HCT116 (cell line): ENCODE data around the gene UBE3B. TPM values are rescaled to one million over a fixed set of nuclear protein-coding genes. Genes with fewer than 3 reads are reported as not detected.

Experiments
- ATAC-seq: fragments of 200-7000 bp; cut with Tn5 transposase; 2 replicates; pipeline ENCODE4 v1.9.1; 2020; ENCODE audit warnings: mild to moderate bottlenecking, moderate library complexity
- BruUV-seq: library from RNA; stranded (reverse); fragments of 400-500 nt; replicated peaks from 2 replicates; lab custom pipeline; 2021; lab: Mats Ljungman, UMichigan
- CTCF ChIA-PET: fragments of 300-600 bp; sonication (Branson Sonifier 250); formaldehyde crosslinking; loops from one replicate; lab custom pipeline; 2021; ENCODE audit warnings: antibody characterized with exemption; lab: Charles Lee
- POLR2A ChIA-PET: fragments of 300-600, 350-600 bp; sonication (Branson Sonifier 250); formaldehyde crosslinking; loops from one replicate; lab custom pipeline; 2021; ENCODE audit warnings: antibody characterized with exemption; lab: Charles Lee
- RAD21 ChIA-PET, 2 experiments: fragments of 300-600 bp; sonication (Branson Sonifier 250); formaldehyde crosslinking; loops; one replicate each; lab custom pipeline; 2023; ENCODE audit warnings: low total read pairs in 2 of 2; ENCODE audit not compliant: uncharacterized antibody in 2 of 2, unreplicated experiment in 2 of 2, low non-redundant PET in 1 of 2; lab: Charles Lee
- DNase-seq: peaks from one replicate; pipeline ENCODE4 v3.0.0-alpha.2; 2010; ENCODE audit warnings: low read depth, low spot score
- H2AFZ ChIP-seq: fragments of 200-600 bp; shearing (Covaris generic), sonication (generic); 2 replicates; pipeline ENCODE4 v1.6.1; 2017; ENCODE audit warnings: low read depth, mixed run types, mixed read lengths, antibody characterized with exemption, low read length; ENCODE audit not compliant: poor library complexity, severe bottlenecking
- H3K27ac ChIP-seq: 2 replicates; pipeline ENCODE4 v1.5.1; 2012; ENCODE audit warnings: low read depth, low read length
- H3K27me3 ChIP-seq: fragments of 200-600 bp; sonication (generic); 2 replicates; pipeline ENCODE4 v1.6.1; 2016; ENCODE audit warnings: mixed run types, low read length, mixed read lengths; ENCODE audit not compliant: insufficient read depth
- H3K36me3 ChIP-seq, 2 experiments: fragments of 200-500 bp in 1 of 2; fragments of 200-600 bp in 1 of 2; sonication (Bioruptor generic) in 1 of 2; sonication (generic) in 1 of 2; 2 replicates each; pipeline versions ENCODE4 v1.5.1 to v1.6.1; 2014 to 2016; ENCODE audit warnings: low read length in 2 of 2, inconsistent platforms in 1 of 2, mixed read lengths in 1 of 2, mixed run types in 1 of 2; ENCODE audit not compliant: insufficient read depth in 2 of 2, control insufficient read depth in 1 of 2
- H3K4me1 ChIP-seq, 2 experiments: fragments of 200-600 bp in 1 of 2; sonication (generic) in 1 of 2; 2 replicates each; pipeline versions ENCODE4 v1.5.1 to v1.6.1; 2012 to 2017; ENCODE audit warnings: low read length in 2 of 2, inconsistent platforms in 1 of 2, mild to moderate bottlenecking in 1 of 2, mixed read lengths in 1 of 2, mixed run types in 1 of 2, moderate library complexity in 1 of 2; ENCODE audit not compliant: insufficient read depth in 2 of 2, control insufficient read depth in 1 of 2
- H3K4me2 ChIP-seq: fragments of 200-600 bp; sonication (generic); 2 replicates; pipeline ENCODE4 v1.6.1; 2017; ENCODE audit warnings: mixed run types, low read length, mixed read lengths
- H3K4me3 ChIP-seq, 2 experiments: fragments of 200-600 bp in 1 of 2; sonication (generic) in 1 of 2; replicated peaks in 1 of 2; 2 replicates each; pipeline ENCODE4 v1.5.1; 2011 to 2016; ENCODE audit warnings: low read length in 2 of 2, control low read depth in 1 of 2, low read depth in 1 of 2, mild to moderate bottlenecking in 1 of 2, mixed read lengths in 1 of 2, mixed run types in 1 of 2
- H3K79me2 ChIP-seq: fragments of 200-600 bp; sonication (generic); 2 replicates; pipeline ENCODE4 v1.6.1; 2017; ENCODE audit warnings: mild to moderate bottlenecking, mixed run types, low read length, moderate library complexity, mixed read lengths; ENCODE audit not compliant: insufficient read depth
- H3K9ac ChIP-seq: fragments of 200-600 bp; sonication (generic); 2 replicates; pipeline ENCODE4 v1.6.1; 2016; ENCODE audit warnings: low read length, mixed read lengths
- H3K9me2 ChIP-seq: fragments of 200-600 bp; sonication (generic), shearing (Covaris generic); 2 replicates; pipeline ENCODE4 v1.6.1; 2017; ENCODE audit warnings: mixed run types, mild to moderate bottlenecking, moderate library complexity; ENCODE audit not compliant: insufficient read depth
- H3K9me3 ChIP-seq, 2 experiments: fragments of 200-500 bp in 1 of 2; fragments of 200-600 bp in 1 of 2; sonication (Bioruptor generic) in 1 of 2; sonication (generic) in 1 of 2; 2 replicates each; pipeline ENCODE4 v1.6.1; 2014 to 2017; ENCODE audit warnings: low read length in 2 of 2, mixed read lengths in 2 of 2, inconsistent platforms in 1 of 2, low read depth in 1 of 2, mild to moderate bottlenecking in 1 of 2, mixed run types in 1 of 2, moderate library complexity in 1 of 2; ENCODE audit not compliant: control insufficient read depth in 1 of 2, insufficient read depth in 1 of 2
- H4K20me1 ChIP-seq: fragments of 200-600 bp; sonication (generic), shearing (Covaris generic); 2 replicates; pipeline ENCODE4 v1.6.1; 2017; ENCODE audit warnings: mixed run types, mild to moderate bottlenecking, moderate library complexity; ENCODE audit not compliant: insufficient read depth
- ATF3 ChIP-seq: IDR thresholded peaks from 2 replicates; pipeline ENCODE4 v1.6.1; 2012
- CBX3 ChIP-seq: IDR thresholded peaks from 2 replicates; pipeline ENCODE4 v1.6.1; 2012; ENCODE audit warnings: low read depth
- CEBPB ChIP-seq: IDR thresholded peaks from 2 replicates; pipeline ENCODE4 v1.6.1; 2012; ENCODE audit warnings: low read depth
- ELF1 ChIP-seq: IDR thresholded peaks from 2 replicates; pipeline ENCODE4 v1.6.1; 2012; ENCODE audit warnings: low read depth, borderline replicate concordance
- FOSL1 ChIP-seq: IDR thresholded peaks from 2 replicates; pipeline ENCODE4 v1.6.1; 2012; ENCODE audit warnings: low read depth
- JUND ChIP-seq: IDR thresholded peaks from 2 replicates; pipeline ENCODE4 v1.6.1; 2012
- MAX ChIP-seq: IDR thresholded peaks from 2 replicates; pipeline ENCODE4 v1.6.1; 2012
- POLR2AphosphoS5 ChIP-seq: IDR thresholded peaks from 2 replicates; pipeline ENCODE4 v1.6.1; 2011; ENCODE audit warnings: mild to moderate bottlenecking, low read depth, low read length, moderate library complexity
- RAD21 ChIP-seq: IDR thresholded peaks from 2 replicates; pipeline ENCODE4 v1.6.1; 2012; ENCODE audit warnings: low read depth, mild to moderate bottlenecking
- SIN3A ChIP-seq: IDR thresholded peaks from 2 replicates; pipeline ENCODE4 v1.6.1; 2012; ENCODE audit warnings: low read depth
- SRF ChIP-seq: IDR thresholded peaks from 2 replicates; pipeline ENCODE4 v1.6.1; 2012; ENCODE audit warnings: low read depth
- YY1 ChIP-seq: IDR thresholded peaks from 2 replicates; pipeline ENCODE4 v1.6.1; 2011; ENCODE audit warnings: low read length, low read depth, moderate library complexity, mild to moderate bottlenecking; ENCODE audit not compliant: insufficient replicate concordance; ENCODE audit errors: extremely low read depth
- ZBTB33 ChIP-seq: IDR thresholded peaks from 2 replicates; pipeline ENCODE4 v1.6.1; 2011; ENCODE audit warnings: mild to moderate bottlenecking, low read length, moderate library complexity; ENCODE audit not compliant: insufficient replicate concordance; ENCODE audit errors: extremely low read depth
- ZFX ChIP-seq: fragments of 450-650 bp; IDR thresholded peaks from 2 replicates; pipeline ENCODE4 v1.6.1; 2017
- ZNF274 ChIP-seq: fragments of 200-500 bp; sonication (Bioruptor generic); IDR thresholded peaks from 2 replicates; pipeline ENCODE4 v1.6.1; 2014; ENCODE audit warnings: mild to moderate bottlenecking, low read depth, low read length, inconsistent platforms
- intact Hi-C: fragments of 100-400 bp; cut with micrococcal nuclease; formaldehyde crosslinking; loops from 2 replicates; pipeline ENCODE4 v1.10.0; 2022
- total RNA-seq: library from RNA; stranded (reverse); gene quantifications from one replicate; pipeline ENCODE4 v1.2.1, GENCODE V29; 2021; ENCODE audit not compliant: unreplicated experiment

The UBE3B gene
- total RNA-seq, 1 experiment from 2014 or later: 28.9 TPM

- Histone ChIP-seq H3K27me3 (no peaks in the 10 kb centered on the region), H4K20me1 (no peaks in the 10 kb centered on the region), H3K27ac (no peak overlapping the region), H2AFZ (no peak overlapping the region), H3K79me2 (no peaks in the 10 kb centered on the region), H3K4me1 (no peaks in the 10 kb centered on the region), H3K9me2 (no peaks in the 10 kb centered on the region), H3K9me3 (no peaks in the 10 kb centered on the region), H3K36me3 (no peaks in the 10 kb centered on the region; a peak in 1 of 4 replicates), H3K9ac (no peak overlapping the region), H3K4me3 (no peak overlapping the region), H3K4me2 (no peak overlapping the region)
- ChIA-PET CTCF (interaction anchor here (0.8 to 1.6 kb wide), 3 partner anchors 10 to 16 kb away, joined by 3 to 7 read pairs (median 6); no protein-coding TSS in a partner anchor), RAD21 (no interaction called here), POLR2A (no interaction called here)
- BruUV-seq: no TSS peak
- DNase-seq: no peak
- no peak for TF ChIP-seq ATF3
- TF ChIP-seq MAX: no peak
- intact Hi-C loops: no loop called here
- ATAC-seq: no peak
Observed at GRCh38 chr12:109444259-109444658, 33.2 kb upstream of the UBE3B start.

GRCh38 chr12:109445191-109445609 lies 32.2 kb upstream of the UBE3B start:
- Histone ChIP-seq H3K79me2 (no peaks in the 10 kb centered on the region), H2AFZ (no peak overlapping the region), H3K4me1 (no peaks in the 10 kb centered on the region), H3K36me3 (no peaks in the 10 kb centered on the region; a peak in 1 of 4 replicates), H3K27me3 (no peaks in the 10 kb centered on the region), H3K9me2 (no peaks in the 10 kb centered on the region), H3K9me3 (no peaks in the 10 kb centered on the region), H4K20me1 (no peaks in the 10 kb centered on the region), H3K27ac (no peak overlapping the region), H3K4me3 (no peak overlapping the region), H3K4me2 (no peak overlapping the region), H3K9ac (no peak overlapping the region)
- ChIA-PET RAD21 (no interaction called here), CTCF (interaction anchor here (1.6 kb wide), 2 partner anchors 11 to 12 kb away, joined by 6 to 8 read pairs; no protein-coding TSS in a partner anchor), POLR2A (no interaction called here)
- ATAC-seq: no peak
- intact Hi-C loops: no loop called here
- no TSS peak for BruUV-seq
- no peak for DNase-seq
- TF ChIP-seq ZNF274 (no peak), JUND (no peak), RAD21 (no peak), CEBPB (no peak), SIN3A (no peak), MAX (no peak), ELF1 (no peak), YY1 (no peak), ATF3 (no peak), SRF (no peak), ZBTB33 (no peak), POLR2AphosphoS5 (no peak), FOSL1 (no peak), CBX3 (no peak), ZFX (no peak)
